Activated T-helper 2 cell treated with anti-CD3 and anti-CD28 coated beads, Interferon-gamma antibody, Interleukin-2, Interleukin-4, amounts not matched to agents 10 μg/mL and 5 μg/mL and 100 μg/mL, durations not matched to agents 14 hours and 24 hours and 36 hours (primary cell): ENCODE results near the gene SCAMP3. TPM values are rescaled to one million over a fixed set of nuclear protein-coding genes. Genes with fewer than 3 reads are reported as not detected.
A peak's percentile ranks its signal among the peaks of the same experiment; 100 is the strongest.

ENCODE experiments used
- DNase-seq: peaks from one replicate; pipeline ENCODE4 v3.0.0; 2021; ENCODE audit warnings: low spot score
- H3K27ac Mint-ChIP-seq: one replicate; pipeline ENCODE4 v1.8.0; 2021; ENCODE audit warnings: mixed read lengths
- H3K27me3 Mint-ChIP-seq: one replicate; pipeline ENCODE4 v1.8.0; 2021; ENCODE audit warnings: low read depth, mixed read lengths
- H3K36me3 Mint-ChIP-seq: one replicate; pipeline ENCODE4 v1.8.0; 2021; ENCODE audit warnings: low read depth, mixed read lengths
- H3K4me1 Mint-ChIP-seq: one replicate; pipeline ENCODE4 v1.8.0; 2021; ENCODE audit warnings: low read depth, mixed read lengths
- H3K4me3 Mint-ChIP-seq: one replicate; pipeline ENCODE4 v1.8.0; 2021; ENCODE audit warnings: low read depth, mild to moderate bottlenecking, moderate library complexity, mixed read lengths
- H3K9me3 Mint-ChIP-seq: one replicate; pipeline ENCODE4 v1.8.0; 2021; ENCODE audit warnings: mixed read lengths
- intact Hi-C: fragments of 100-400 bp; cut with micrococcal nuclease; formaldehyde crosslinking; loops from one replicate; pipeline ENCODE4 v1.15.1; 2023
- total RNA-seq: library from RNA; stranded (reverse); gene quantifications from 2 replicates; pipeline ENCODE4 v1.2.3, GENCODE V29; 2022

The SCAMP3 gene
- total RNA-seq, 1 donor from 2014 or later: 113 TPM

GRCh38 chr1:155278689-155279160, 16.6 kb upstream of the SCAMP3 start:
- intact Hi-C loops: loop anchor here (5.0 to 10.0 kb wide), 2 partner anchors 71 to 466 kb away; partner anchors contain the start of genes MTX1 and THBS3
- no peak overlapping the region for H3K27ac Mint-ChIP-seq
- H3K36me3 Mint-ChIP-seq: no peaks in the 10 kb centered on the region

GRCh38 chr1:155277902-155278688, 15.9 kb upstream of the SCAMP3 start:
- H3K27me3 Mint-ChIP-seq: no peaks in the 10 kb centered on the region
- H3K36me3 Mint-ChIP-seq: no peaks in the 10 kb centered on the region
- peak; percentile 62 for DNase-seq
- H3K27ac Mint-ChIP-seq: peak overlapping the region; percentile 14
- peaks cover 25% of the 10 kb centered on the region for H3K4me1 Mint-ChIP-seq
- H3K4me3 Mint-ChIP-seq: peak overlapping the region; percentile 56
- no peaks in the 10 kb centered on the region for H3K9me3 Mint-ChIP-seq
- intact Hi-C loops: loop anchor here (1.0 to 10.0 kb wide), 4 partner anchors 23 to 467 kb away; partner anchors contain the start of genes ENTREP3, MTX1, RUSC1 and THBS3

More at GRCh38 chr1:155278689-155279160, 16.6 kb upstream of the SCAMP3 start:
- no peaks in the 10 kb centered on the region for H3K9me3 Mint-ChIP-seq
- peak overlapping the region; percentile 56 for H3K4me3 Mint-ChIP-seq
- no peak for DNase-seq
- H3K27me3 Mint-ChIP-seq: no peaks in the 10 kb centered on the region
- H3K4me1 Mint-ChIP-seq: peaks cover 22% of the 10 kb centered on the region

- Mint-ChIP-seq H3K4me3 (peak within 1 kb of the TSS; percentile 79), H3K27ac (peak within 1 kb of the TSS; percentile 58), H3K9me3 (no peaks in the 10 kb centered on the region), H3K27me3 (no peaks in the 10 kb centered on the region), H3K4me1 (peaks cover 30% of the 10 kb centered on the region), H3K36me3 (peaks cover 7% of the 10 kb centered on the region)
- intact Hi-C loops: loop anchor here (1.0 to 10.0 kb wide), 4 partner anchors 22 to 468 kb away; partner anchors contain the start of genes ENTREP3, MTX1, RUSC1 and THBS3
- peak; percentile 89 for DNase-seq
Observed at GRCh38 chr1:155277070-155277901, 15.1 kb upstream of the SCAMP3 start, which contains the start of gene HCN3. Gene HCN3, plus strand, starts transcription at chr1:155277463. Its CDS starts 128 bp downstream, at chr1:155277591.

- intact Hi-C loops: loop anchor here (1.0 to 10.0 kb wide), 6 partner anchors 11 to 584 kb away; partner anchors contain the start of genes FDPS, GON4L, SCAMP3 and SYT11
- Mint-ChIP-seq H3K9me3 (no peaks in the 10 kb centered on the region), H3K4me1 (peaks cover 42% of the 10 kb centered on the region), H3K4me3 (peak within 1 kb of the TSS; percentile 98), H3K27me3 (no peaks in the 10 kb centered on the region), H3K27ac (peak within 1 kb of the TSS; percentile 91), H3K36me3 (peaks cover 41% of the 10 kb centered on the region)
- peak; percentile 95 for DNase-seq
Observed at GRCh38 chr1:155273343-155274245, 11.4 kb upstream of the SCAMP3 start, which contains the start of gene CLK2. Gene CLK2, minus strand, starts transcription at chr1:155273504. Its CDS starts 2,527 bp downstream, at chr1:155270977.

- Mint-ChIP-seq H3K4me1 (peaks cover 41% of the 10 kb centered on the region), H3K36me3 (peaks cover 50% of the 10 kb centered on the region), H3K4me3 (peak overlapping the region; percentile 98), H3K27me3 (no peaks in the 10 kb centered on the region), H3K9me3 (no peaks in the 10 kb centered on the region), H3K27ac (peak overlapping the region; percentile 89)
- intact Hi-C loops: loop anchor here (1.0 to 10.0 kb wide), 6 partner anchors 10 to 585 kb away; partner anchors contain the start of genes FDPS, GON4L, SCAMP3 and SYT11
- DNase-seq: no peak
Observed at GRCh38 chr1:155272466-155273342, 10.5 kb upstream of the SCAMP3 start.

- DNase-seq: no peak
- Mint-ChIP-seq H3K4me1 (peaks cover 25% of the 10 kb centered on the region), H3K36me3 (peaks cover 81% of the 10 kb centered on the region), H3K27ac (no peak overlapping the region), H3K9me3 (no peaks in the 10 kb centered on the region), H3K4me3 (no peak overlapping the region), H3K27me3 (no peaks in the 10 kb centered on the region)
- intact Hi-C loops: no loop called here
Observed at GRCh38 chr1:155269381-155269780, 7.2 kb upstream of the SCAMP3 start.

- no peak overlapping the region for H3K4me3 Mint-ChIP-seq
- no peak overlapping the region for H3K27ac Mint-ChIP-seq
- peaks cover 22% of the 10 kb centered on the region for H3K4me1 Mint-ChIP-seq
- no peak for DNase-seq
- H3K9me3 Mint-ChIP-seq: no peaks in the 10 kb centered on the region
- peaks cover 88% of the 10 kb centered on the region for H3K36me3 Mint-ChIP-seq
- no peaks in the 10 kb centered on the region for H3K27me3 Mint-ChIP-seq
- intact Hi-C loops: no loop called here
Observed at GRCh38 chr1:155268630-155269029, 6.5 kb upstream of the SCAMP3 start.

- Mint-ChIP-seq H3K27ac (no peak overlapping the region), H3K9me3 (no peaks in the 10 kb centered on the region), H3K27me3 (no peaks in the 10 kb centered on the region), H3K36me3 (peaks cover 95% of the 10 kb centered on the region), H3K4me3 (no peak overlapping the region), H3K4me1 (peaks cover 25% of the 10 kb centered on the region)
- intact Hi-C loops: no loop called here
- no peak for DNase-seq
Observed at GRCh38 chr1:155267373-155267772, 5.2 kb upstream of the SCAMP3 start.

- peaks cover 20% of the 10 kb centered on the region for H3K4me1 Mint-ChIP-seq
- intact Hi-C loops: no loop called here
- H3K36me3 Mint-ChIP-seq: peaks cover 96% of the 10 kb centered on the region
- DNase-seq: no peak
- no peaks in the 10 kb centered on the region for H3K27me3 Mint-ChIP-seq
- H3K9me3 Mint-ChIP-seq: no peaks in the 10 kb centered on the region
- no peak overlapping the region for H3K4me3 Mint-ChIP-seq
- no peak overlapping the region for H3K27ac Mint-ChIP-seq
Observed at GRCh38 chr1:155266553-155266952, 4.4 kb upstream of the SCAMP3 start.

GRCh38 chr1:155263067-155263466, 907 bp upstream of the SCAMP3 start:
- Mint-ChIP-seq H3K27me3 (no peaks in the 10 kb centered on the region), H3K9me3 (no peaks in the 10 kb centered on the region), H3K27ac (peak overlapping the region; percentile 19), H3K4me1 (peaks cover 23% of the 10 kb centered on the region), H3K36me3 (peaks cover 91% of the 10 kb centered on the region), H3K4me3 (peak overlapping the region; percentile 98)
- intact Hi-C loops: loop anchor here (5.0 kb wide), 2 partner anchors 44 to 1239 kb away; partner anchors contain the start of genes FDPS and MEF2D
- no peak for DNase-seq

- Mint-ChIP-seq H3K36me3 (peaks cover 87% of the 10 kb centered on the region), H3K4me3 (peak overlapping the region; percentile 98), H3K4me1 (peaks cover 21% of the 10 kb centered on the region), H3K9me3 (no peaks in the 10 kb centered on the region), H3K27me3 (no peaks in the 10 kb centered on the region), H3K27ac (peak overlapping the region; percentile 90)
- intact Hi-C loops: loop anchor here (5.0 kb wide), 2 partner anchors 46 to 1241 kb away; partner anchors contain the start of genes FDPS and MEF2D
- no peak for DNase-seq
Observed at GRCh38 chr1:155261493-155261851, 688 bp downstream of the SCAMP3 start.
